GM19328 (cell line): ENCODE data around the gene LRRC3.

Experiments used
- ATAC-seq: cut with Tn5 transposase; IDR thresholded peaks from one replicate; pipeline ENCODE4 v1.9.1; 2021; ENCODE audit warnings: mild to moderate bottlenecking, moderate library complexity; ENCODE audit not compliant: unreplicated experiment

The LRRC3 gene

GRCh38 chr21:44438531-44439210 lies 16.6 kb upstream of the LRRC3 start:
- ATAC-seq: no peak

GRCh38 chr21:44439211-44439600 lies 16.1 kb upstream of the LRRC3 start:
- no peak for ATAC-seq

GRCh38 chr21:44440241-44441040 lies 14.9 kb upstream of the LRRC3 start:
- ATAC-seq: no peak

- ATAC-seq: no peak
Measured at GRCh38 chr21:44441041-44441400, 14.3 kb upstream of the LRRC3 start.

- ATAC-seq: no peak
Measured at GRCh38 chr21:44441581-44442265, 13.6 kb upstream of the LRRC3 start.

- no peak for ATAC-seq
Measured at GRCh38 chr21:44442266-44443125, 12.8 kb upstream of the LRRC3 start.

- no peak for ATAC-seq
Measured at GRCh38 chr21:44443291-44443890, 11.9 kb upstream of the LRRC3 start.

GRCh38 chr21:44443891-44444285 lies 11.4 kb upstream of the LRRC3 start:
- no peak for ATAC-seq

- no peak for ATAC-seq
Measured at GRCh38 chr21:44444286-44444931, 10.9 kb upstream of the LRRC3 start.

GRCh38 chr21:44445145-44445812 lies 10.0 kb upstream of the LRRC3 start:
- no peak for ATAC-seq

GRCh38 chr21:44448651-44449131 lies 6.6 kb upstream of the LRRC3 start:
- ATAC-seq: no peak

GRCh38 chr21:44449473-44450363 lies 5.6 kb upstream of the LRRC3 start:
- no peak for ATAC-seq

GRCh38 chr21:44450402-44450801 lies 4.9 kb upstream of the LRRC3 start:
- ATAC-seq: no peak

GRCh38 chr21:44450999-44451398 lies 4.3 kb upstream of the LRRC3 start:
- ATAC-seq: no peak

- no peak for ATAC-seq
Measured at GRCh38 chr21:44453120-44453519, 2.2 kb upstream of the LRRC3 start.

- no peak for ATAC-seq
Measured at GRCh38 chr21:44454058-44454457, 1.3 kb upstream of the LRRC3 start.

GRCh38 chr21:44455524-44456213 lies 359 bp downstream of the LRRC3 start:
- no peak for ATAC-seq
